ENCODE measurements around the gene HOXB2.
"Not testable (repeated sequence)": the region's sequence is repeated elsewhere in the genome, so short reads cannot be mapped to it uniquely, and the experiment has no call there.

HOXB2 gene

GRCh38 chr17:48539177-48539576 is 5.7 kb downstream of the HOXB2 start:
- DNase-seq: no peak

GRCh38 chr17:48537316-48537715 is 7.6 kb downstream of the HOXB2 start:
- DNase-seq: no peak

- DNase-seq: not testable (repeated sequence)
Observed at GRCh38 chr17:48535793-48536559, 8.9 kb downstream of the HOXB2 start.

GRCh38 chr17:48532261-48532660 is 12.6 kb downstream of the HOXB2 start:
- DNase-seq: no peak

- DNase-seq: no peak
Observed at GRCh38 chr17:48530887-48531272, 14.0 kb downstream of the HOXB2 start, which contains the start of gene HOXB1. TSS of gene HOXB1 (minus strand) at chr17:48531011. CDS start at chr17:48530904, 107 bp downstream.

- no peak for DNase-seq
Observed at GRCh38 chr17:48530208-48530886, 14.6 kb downstream of the HOXB2 start.

GRCh38 chr17:48529683-48530009 is 15.3 kb downstream of the HOXB2 start:
- DNase-seq: no peak

GRCh38 chr17:48528936-48529682 is 15.8 kb downstream of the HOXB2 start:
- no peak for DNase-seq

GRCh38 chr17:48528153-48528935 is 16.6 kb downstream of the HOXB2 start:
- no peak for DNase-seq

- DNase-seq: no peak
Observed at GRCh38 chr17:48527547-48527932, 17.4 kb downstream of the HOXB2 start.

GRCh38 chr17:48526608-48527546 is 18.0 kb downstream of the HOXB2 start:
- no peak for DNase-seq

GRCh38 chr17:48523010-48523409 is 21.9 kb downstream of the HOXB2 start:
- no peak for DNase-seq

GRCh38 chr17:48522031-48522653 is 22.8 kb downstream of the HOXB2 start:
- DNase-seq: no peak

GRCh38 chr17:48520631-48521079 is 24.3 kb downstream of the HOXB2 start:
- DNase-seq: no peak

GRCh38 chr17:48519427-48519826 is 25.5 kb downstream of the HOXB2 start:
- DNase-seq: no peak

GRCh38 chr17:48517478-48517877 is 27.4 kb downstream of the HOXB2 start:
- DNase-seq: no peak

GRCh38 chr17:48515925-48516900 is 28.7 kb downstream of the HOXB2 start:
- no peak for DNase-seq

GRCh38 chr17:48514477-48514876 is 30.4 kb downstream of the HOXB2 start:
- no peak for DNase-seq

- DNase-seq: no peak
Observed at GRCh38 chr17:48513666-48514455, 31.0 kb downstream of the HOXB2 start.
